ENCODE results near the gene SMARCA2. TPM values are rescaled to one million over a fixed set of nuclear protein-coding genes. Genes with fewer than 3 reads are reported as not detected.

Gene SMARCA2
- total RNA-seq, 1 experiment from 2014 or later, result 5.5 TPM

DNA sequence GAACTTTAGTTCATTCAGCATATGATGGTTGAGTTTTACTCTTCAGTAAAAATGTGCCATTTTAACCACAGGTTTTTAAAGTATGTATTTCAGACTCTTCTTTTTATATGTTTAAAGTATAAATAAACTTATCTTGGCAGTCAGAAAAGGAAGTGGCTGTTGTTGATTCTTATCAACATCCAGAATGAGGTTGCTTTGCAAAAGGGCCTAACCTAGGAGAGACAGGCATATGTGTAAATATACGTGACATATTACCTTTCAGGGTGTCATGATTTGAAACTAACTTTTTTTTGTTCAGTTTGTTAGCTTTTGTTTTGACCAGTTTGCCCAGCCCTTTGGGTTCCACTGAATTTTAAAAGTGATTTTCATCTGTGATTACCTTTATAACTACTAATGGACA is 7.4 kb downstream of the SMARCA2 start:
- Histone ChIP-seq H3K4me3 (ENCODE audit: insufficient read depth, low read depth, low read length) (no peak overlapping the region), H3K36me3 (replicated peaks; ENCODE audit: control insufficient read depth, insufficient read depth, low read length) (no peaks in the 10 kb centered on the region), H3K27me3 (ENCODE audit: control insufficient read depth, insufficient read depth, low read length) (peaks cover 25% of the 10 kb centered on the region)
- DNase-seq, result no peak

DNA sequence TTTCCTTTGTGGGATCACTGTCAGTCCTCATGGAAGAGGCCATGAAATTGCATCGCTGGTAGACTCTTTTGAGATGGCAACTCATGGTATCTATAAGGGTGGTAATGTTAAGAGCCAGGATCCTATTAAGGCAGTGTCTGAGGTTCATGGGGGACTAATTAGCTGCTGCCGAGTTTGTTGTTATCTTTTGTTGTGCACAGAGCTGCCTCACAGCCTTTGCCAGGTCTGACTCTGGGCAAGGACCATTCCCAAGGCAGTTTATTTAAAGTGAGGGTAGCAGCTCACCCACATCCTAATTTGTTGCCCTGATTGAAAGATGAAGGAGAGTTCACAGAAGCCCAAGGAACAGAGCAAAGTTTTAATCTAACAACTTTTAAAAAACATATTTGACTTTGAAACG is 7.9 kb downstream of the SMARCA2 start:
- H3K27me3 ChIP-seq (ENCODE audit: control insufficient read depth, insufficient read depth, low read length), result peaks cover 20% of the 10 kb centered on the region
- no peak for DNase-seq
- no peaks in the 10 kb centered on the region for H3K36me3 ChIP-seq (replicated peaks; ENCODE audit: control insufficient read depth, insufficient read depth, low read length)
- no peak overlapping the region for H3K4me3 ChIP-seq (ENCODE audit: insufficient read depth, low read depth, low read length)

DNA sequence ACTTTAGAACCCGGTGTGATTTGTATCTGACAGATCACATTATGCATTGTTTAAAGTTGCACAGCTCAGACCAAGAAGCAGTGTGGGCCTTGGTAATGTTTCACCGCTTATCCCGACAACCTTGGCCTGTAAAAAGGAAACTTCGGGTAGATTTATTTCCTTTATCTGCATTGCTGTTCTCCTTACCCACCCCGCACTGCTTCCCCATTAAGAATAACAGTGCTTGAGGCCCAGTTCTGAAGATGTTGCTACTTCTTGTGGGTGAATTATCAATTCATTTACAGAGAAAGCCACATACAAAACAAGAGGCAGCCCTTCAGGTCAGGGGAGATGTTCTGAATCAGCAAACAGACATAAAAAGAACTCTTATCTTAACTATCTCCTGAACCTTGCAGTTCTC is 8.4 kb downstream of the SMARCA2 start:
- DNase-seq, result no peak
- Histone ChIP-seq H3K27me3 (ENCODE audit: control insufficient read depth, insufficient read depth, low read length) (peaks cover 15% of the 10 kb centered on the region), H3K36me3 (replicated peaks; ENCODE audit: control insufficient read depth, insufficient read depth, low read length) (no peaks in the 10 kb centered on the region), H3K4me3 (ENCODE audit: insufficient read depth, low read depth, low read length) (no peak overlapping the region)

DNA sequence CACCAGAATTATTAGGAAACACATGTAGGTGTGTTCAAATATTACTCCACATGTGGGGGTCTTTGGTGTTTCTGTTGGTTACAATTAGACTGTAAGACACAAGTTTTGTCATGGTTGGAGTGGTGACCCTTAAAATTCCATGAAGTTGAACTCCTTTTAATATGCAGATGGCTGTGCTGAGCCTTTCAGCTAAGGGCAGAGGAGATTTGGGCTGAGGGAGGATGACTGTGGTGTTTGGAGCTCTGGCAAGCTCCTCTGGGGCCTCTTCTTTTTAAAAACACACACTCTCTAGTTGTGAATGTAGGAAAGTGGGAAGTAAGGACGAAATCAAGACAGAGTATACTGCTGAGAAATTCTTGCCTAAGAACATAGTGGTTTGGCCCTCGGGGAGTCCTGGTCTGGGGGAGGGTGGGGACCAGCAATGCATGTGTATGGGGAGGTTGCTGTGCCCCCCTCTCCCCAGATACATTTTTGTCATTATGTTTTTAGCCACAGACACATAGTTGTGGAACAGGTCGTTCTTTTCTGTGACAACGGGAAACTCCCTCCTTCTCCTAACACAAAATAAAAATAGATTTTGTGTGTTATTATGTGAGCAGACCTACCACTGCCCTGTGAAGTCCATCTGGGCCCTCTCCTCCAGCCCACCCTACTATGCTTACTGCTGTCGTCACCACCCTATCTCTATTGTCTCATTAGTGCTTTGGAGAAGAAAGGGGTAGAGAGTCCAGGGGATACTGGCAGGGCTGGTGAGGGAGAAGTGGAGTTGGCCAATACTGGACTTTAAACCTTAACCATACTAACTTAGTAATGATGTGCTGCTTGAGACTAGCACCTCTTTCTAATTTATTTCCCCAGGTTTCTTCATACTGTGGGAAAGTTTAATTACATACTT is 10.0 kb downstream of the SMARCA2 start:
- Histone ChIP-seq H3K36me3 (replicated peaks; ENCODE audit: control insufficient read depth, insufficient read depth, low read length) (no peaks in the 10 kb centered on the region), H3K27me3 (ENCODE audit: control insufficient read depth, insufficient read depth, low read length) (peaks cover 7% of the 10 kb centered on the region), H3K4me3 (ENCODE audit: insufficient read depth, low read depth, low read length) (no peak overlapping the region)
- DNase-seq, result no peak

DNA sequence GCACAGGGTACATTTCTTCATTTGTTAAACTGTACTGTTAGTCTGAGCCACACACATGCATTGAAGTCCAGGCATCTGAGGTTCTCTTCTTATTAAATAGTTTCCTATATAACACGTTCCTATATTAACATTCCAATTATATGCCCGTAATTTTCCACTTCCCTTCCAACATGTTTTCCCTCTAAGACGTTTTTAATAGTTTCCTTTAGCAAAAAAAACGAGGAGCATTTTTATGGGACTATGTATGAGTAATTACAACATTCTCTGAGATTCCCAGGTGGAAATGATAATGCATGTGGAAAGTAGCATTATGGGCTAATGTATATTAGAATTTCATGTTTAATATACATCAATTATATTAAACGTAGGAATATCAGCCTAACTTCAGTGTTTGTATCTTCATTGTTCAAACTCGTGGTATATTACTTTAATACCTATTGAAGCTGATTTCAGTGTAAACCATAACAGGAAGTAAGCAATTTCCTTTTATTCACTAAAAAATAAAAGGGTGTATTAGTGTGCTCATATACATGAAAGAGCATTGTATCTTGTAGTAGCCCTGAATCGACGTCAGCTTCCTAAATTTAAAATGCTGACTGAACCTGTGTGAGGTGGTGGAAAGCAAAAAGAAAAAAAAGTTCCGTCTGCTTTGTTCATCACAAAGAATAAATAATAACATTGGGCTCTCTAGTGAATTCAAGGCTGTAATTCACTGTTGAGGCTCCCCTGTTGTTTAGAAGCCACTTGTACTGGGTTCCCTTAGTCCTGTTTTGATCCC is 11.3 kb downstream of the SMARCA2 start:
- no peak for DNase-seq
- Histone ChIP-seq H3K27me3 (ENCODE audit: control insufficient read depth, insufficient read depth, low read length) (no peaks in the 10 kb centered on the region), H3K4me3 (ENCODE audit: insufficient read depth, low read depth, low read length) (no peak overlapping the region), H3K36me3 (replicated peaks; ENCODE audit: control insufficient read depth, insufficient read depth, low read length) (no peaks in the 10 kb centered on the region)

DNA sequence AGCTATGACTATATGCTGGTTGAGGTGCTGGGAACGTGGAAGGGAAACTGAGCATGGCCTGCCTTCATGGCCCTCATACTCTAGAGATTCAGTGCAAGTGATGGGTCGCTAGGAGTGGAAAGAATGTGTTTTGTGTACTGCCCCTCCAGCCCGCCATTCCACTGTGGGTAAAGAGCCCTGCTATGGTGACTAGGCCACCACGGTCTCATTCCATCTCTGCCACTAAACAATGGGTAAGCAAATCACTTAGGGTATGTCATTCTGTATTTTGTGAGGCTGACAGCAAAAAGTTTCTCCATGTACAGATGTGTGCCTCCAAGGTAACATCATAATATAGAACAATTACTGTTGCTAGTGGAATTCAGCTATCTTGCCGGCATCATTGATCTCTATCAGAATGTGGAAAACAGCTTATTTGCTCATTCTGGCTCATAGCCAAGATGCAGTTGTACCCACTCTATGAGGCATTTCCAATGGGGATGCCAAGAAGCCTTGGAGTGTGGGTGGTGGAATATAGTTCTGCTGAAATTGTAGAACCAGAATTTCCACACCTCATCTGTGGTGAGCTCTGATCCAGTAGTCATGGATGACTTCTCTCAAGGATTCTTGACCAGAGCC is 12.5 kb downstream of the SMARCA2 start:
- no peaks in the 10 kb centered on the region for H3K36me3 ChIP-seq (replicated peaks; ENCODE audit: control insufficient read depth, insufficient read depth, low read length)
- no peaks in the 10 kb centered on the region for H3K27me3 ChIP-seq (ENCODE audit: control insufficient read depth, insufficient read depth, low read length)
- no peak overlapping the region for H3K4me3 ChIP-seq (ENCODE audit: insufficient read depth, low read depth, low read length)
- DNase-seq, result no peak

DNA sequence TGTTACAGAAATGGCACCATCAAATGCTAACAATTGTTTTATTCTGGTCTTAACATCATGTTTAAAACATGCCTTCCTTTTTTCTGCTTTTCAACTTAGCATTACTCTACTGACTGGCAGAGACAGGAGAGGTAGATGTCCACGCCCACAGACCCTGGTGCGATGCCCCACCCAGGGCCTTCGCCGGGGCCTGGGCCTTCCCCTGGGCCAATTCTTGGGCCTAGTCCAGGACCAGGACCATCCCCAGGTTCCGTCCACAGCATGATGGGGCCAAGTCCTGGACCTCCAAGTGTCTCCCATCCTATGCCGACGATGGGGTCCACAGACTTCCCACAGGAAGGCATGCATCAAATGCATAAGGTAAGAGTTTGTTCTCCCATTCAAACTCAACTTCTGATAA is 13.7 kb downstream of the SMARCA2 start:
- H3K36me3 ChIP-seq (replicated peaks; ENCODE audit: control insufficient read depth, insufficient read depth, low read length), result no peaks in the 10 kb centered on the region
- H3K27me3 ChIP-seq (ENCODE audit: control insufficient read depth, insufficient read depth, low read length), result no peaks in the 10 kb centered on the region
- no peak overlapping the region for H3K4me3 ChIP-seq (ENCODE audit: insufficient read depth, low read depth, low read length)
- no peak for DNase-seq

DNA sequence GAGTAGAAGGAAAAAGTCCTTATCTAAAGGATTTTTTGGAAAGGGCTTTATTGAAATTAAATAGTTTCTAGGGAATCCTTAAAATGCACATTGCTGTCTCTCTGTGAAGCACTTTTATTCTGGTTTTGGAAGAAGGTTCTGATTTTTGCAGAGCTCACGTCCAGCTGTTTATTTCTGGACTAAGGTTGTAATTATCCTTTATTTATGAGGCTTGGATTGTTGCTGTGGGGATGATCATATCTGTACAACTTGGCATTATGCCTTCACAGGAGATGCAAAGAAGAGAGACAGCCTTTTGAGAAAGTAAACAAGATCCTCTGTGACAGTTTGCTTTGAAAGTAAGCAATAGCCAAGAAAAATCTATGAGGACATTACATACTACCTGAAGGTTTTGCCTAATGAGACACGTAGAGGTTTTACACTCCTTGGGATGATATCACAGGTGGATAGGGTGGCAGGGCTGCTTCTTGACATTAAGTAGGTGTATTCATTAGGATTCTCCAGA is 14.6 kb downstream of the SMARCA2 start:
- Histone ChIP-seq H3K4me3 (ENCODE audit: insufficient read depth, low read depth, low read length) (no peak overlapping the region), H3K27me3 (ENCODE audit: control insufficient read depth, insufficient read depth, low read length) (no peaks in the 10 kb centered on the region), H3K36me3 (replicated peaks; ENCODE audit: control insufficient read depth, insufficient read depth, low read length) (no peaks in the 10 kb centered on the region)
- DNase-seq, result no peak

DNA sequence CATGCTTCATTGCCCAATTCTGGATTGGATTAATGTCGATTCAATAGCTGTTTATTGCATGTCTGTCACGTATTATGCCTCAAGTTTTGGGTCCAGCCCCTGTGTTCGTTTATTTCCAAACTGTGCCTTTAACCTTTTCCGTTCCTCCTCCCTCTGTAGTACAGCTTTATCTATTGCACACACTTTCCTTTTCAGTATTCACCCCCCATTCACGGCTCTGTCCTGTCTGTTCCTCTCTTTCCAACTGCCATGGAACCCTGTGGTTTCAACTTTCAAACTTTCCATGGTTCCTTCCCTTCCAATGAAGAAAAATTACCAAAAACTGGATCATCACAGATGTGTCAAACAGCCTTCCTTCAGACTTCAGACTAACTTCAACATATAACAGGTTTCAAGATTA is 17.1 kb downstream of the SMARCA2 start:
- Histone ChIP-seq H3K36me3 (replicated peaks; ENCODE audit: control insufficient read depth, insufficient read depth, low read length) (no peaks in the 10 kb centered on the region), H3K27me3 (ENCODE audit: control insufficient read depth, insufficient read depth, low read length) (no peaks in the 10 kb centered on the region), H3K4me3 (ENCODE audit: insufficient read depth, low read depth, low read length) (no peak overlapping the region)
- DNase-seq, result no peak

DNA sequence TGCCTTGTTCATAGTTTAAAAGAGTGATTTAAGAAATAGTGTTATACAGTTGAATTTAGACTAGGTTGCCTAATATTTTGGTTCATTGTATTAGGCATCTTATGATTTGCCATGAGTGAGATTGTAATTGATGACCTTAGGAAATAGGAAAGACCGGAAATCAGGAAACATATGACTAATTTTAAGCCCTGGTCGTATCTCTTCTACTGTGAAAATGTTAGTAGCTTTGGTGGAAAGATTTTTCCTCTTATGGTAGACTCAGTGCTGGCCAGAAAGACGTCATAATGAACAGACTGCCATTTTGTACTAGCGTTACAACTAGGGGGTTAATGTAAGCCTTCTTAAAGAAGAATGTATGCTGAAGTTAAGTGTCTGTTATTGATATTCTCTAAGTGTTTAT is 21.7 kb downstream of the SMARCA2 start:
- Histone ChIP-seq H3K4me3 (ENCODE audit: insufficient read depth, low read depth, low read length) (no peak overlapping the region), H3K36me3 (replicated peaks; ENCODE audit: control insufficient read depth, insufficient read depth, low read length) (no peaks in the 10 kb centered on the region), H3K27me3 (ENCODE audit: control insufficient read depth, insufficient read depth, low read length) (no peaks in the 10 kb centered on the region)
- no peak for DNase-seq

DNA sequence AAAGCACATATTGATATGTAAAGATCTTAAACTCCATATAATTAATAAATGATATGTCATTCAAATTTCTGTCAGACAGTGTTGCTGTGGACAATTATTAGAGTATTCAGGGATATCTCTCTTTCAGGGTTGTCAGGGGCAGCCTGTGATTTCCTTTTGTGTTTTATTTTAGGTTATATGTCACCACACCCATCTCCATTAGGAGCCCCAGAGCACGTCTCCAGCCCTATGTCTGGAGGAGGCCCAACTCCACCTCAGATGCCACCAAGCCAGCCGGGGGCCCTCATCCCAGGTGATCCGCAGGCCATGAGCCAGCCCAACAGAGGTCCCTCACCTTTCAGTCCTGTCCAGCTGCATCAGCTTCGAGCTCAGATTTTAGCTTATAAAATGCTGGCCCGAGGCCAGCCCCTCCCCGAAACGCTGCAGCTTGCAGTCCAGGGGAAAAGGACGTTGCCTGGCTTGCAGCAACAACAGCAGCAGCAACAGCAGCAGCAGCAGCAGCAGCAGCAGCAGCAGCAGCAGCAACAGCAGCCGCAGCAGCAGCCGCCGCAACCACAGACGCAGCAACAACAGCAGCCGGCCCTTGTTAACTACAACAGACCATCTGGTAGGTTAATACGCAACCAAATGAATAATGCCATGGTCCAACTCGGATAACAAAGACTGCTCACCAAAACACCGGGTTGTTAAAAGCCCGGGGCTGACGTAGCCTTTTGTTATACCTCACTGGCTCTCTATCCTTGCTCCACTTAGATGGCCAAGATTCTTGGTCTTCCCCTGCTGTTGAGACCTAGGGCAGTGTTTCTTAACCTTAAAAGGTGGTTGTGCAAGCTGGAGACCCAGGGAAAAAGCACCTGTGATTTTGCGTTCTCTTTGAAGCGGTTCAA is 24.4 kb downstream of the SMARCA2 start:
- Histone ChIP-seq H3K4me3 (ENCODE audit: insufficient read depth, low read depth, low read length) (no peak overlapping the region), H3K27me3 (ENCODE audit: control insufficient read depth, insufficient read depth, low read length) (no peaks in the 10 kb centered on the region), H3K36me3 (replicated peaks; ENCODE audit: control insufficient read depth, insufficient read depth, low read length) (no peaks in the 10 kb centered on the region)
- peak; percentile 29 for DNase-seq

DNA sequence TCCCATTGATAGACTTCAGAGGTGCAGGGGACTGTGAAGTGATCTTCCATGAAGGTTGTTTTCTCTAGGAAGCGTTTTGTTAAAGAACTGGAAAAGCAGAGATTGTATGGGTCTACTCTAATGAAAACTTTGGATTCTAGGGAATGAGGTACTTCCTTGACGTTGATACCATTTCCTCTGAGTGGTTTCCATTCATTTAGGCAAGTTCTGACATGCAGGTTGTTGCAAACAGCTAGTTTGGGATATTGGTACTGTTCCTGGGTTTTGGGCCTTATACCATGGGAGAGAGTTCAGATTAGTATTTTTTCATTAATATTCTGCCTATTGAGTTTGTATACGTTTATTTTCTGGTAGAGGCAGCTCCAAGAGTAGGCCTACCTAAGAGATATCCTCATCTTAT is 25.7 kb downstream of the SMARCA2 start:
- Histone ChIP-seq H3K4me3 (ENCODE audit: insufficient read depth, low read depth, low read length) (no peak overlapping the region), H3K36me3 (replicated peaks; ENCODE audit: control insufficient read depth, insufficient read depth, low read length) (no peaks in the 10 kb centered on the region), H3K27me3 (ENCODE audit: control insufficient read depth, insufficient read depth, low read length) (peaks cover 1% of the 10 kb centered on the region; the same call in 1 of the 2 replicates)
- DNase-seq, result no peak

DNA sequence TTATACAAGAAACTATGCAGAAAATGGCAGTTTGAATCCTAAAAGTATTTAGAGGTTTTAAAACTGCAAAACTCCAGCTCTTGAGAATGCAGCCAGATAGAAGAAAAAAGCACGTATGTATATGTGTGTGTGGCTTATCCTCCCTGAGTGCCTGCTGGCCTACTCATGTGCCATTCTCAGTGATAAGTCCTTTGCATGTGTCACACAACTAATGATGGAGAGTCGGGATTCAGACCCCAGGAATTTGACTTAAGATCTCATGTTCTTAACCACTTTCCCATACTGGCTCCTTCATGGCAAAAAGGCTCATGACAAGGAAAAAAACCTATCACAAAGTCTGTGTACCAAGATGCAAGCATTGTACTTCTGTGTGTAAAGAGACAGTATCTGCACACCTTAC is 26.6 kb downstream of the SMARCA2 start:
- no peak for DNase-seq
- Histone ChIP-seq H3K27me3 (ENCODE audit: control insufficient read depth, insufficient read depth, low read length) (peaks cover 7% of the 10 kb centered on the region; the same call in 1 of the 2 replicates), H3K4me3 (ENCODE audit: insufficient read depth, low read depth, low read length) (no peak overlapping the region), H3K36me3 (replicated peaks; ENCODE audit: control insufficient read depth, insufficient read depth, low read length) (no peaks in the 10 kb centered on the region)

DNA sequence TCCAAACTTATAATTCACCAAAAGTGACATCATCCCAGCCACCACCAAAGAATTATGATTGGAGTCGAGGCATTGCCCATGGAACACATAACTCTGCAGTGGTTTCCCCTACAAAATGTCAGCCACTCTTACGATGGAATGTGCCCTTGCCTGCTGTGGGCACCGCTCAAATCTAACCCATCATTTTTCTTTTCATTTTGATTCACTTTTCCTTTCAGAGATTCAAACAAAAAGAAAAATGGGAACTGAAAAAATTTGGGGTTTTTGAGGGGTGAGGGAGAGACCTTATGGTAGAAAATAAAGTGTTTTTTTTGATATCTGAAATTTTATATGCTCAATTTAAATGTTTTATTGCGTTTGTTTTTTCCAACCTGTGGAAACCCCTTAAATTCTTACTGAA is 28.1 kb downstream of the SMARCA2 start:
- no peaks in the 10 kb centered on the region for H3K36me3 ChIP-seq (replicated peaks; ENCODE audit: control insufficient read depth, insufficient read depth, low read length)
- no peak for DNase-seq
- H3K27me3 ChIP-seq (ENCODE audit: control insufficient read depth, insufficient read depth, low read length), result peaks cover 11% of the 10 kb centered on the region; the same call in 1 of the 2 replicates
- H3K4me3 ChIP-seq (ENCODE audit: insufficient read depth, low read depth, low read length), result no peak overlapping the region
